HCT116 (cell line): ENCODE data around the gene CCDC126. TPM values are rescaled to one million over a fixed set of nuclear protein-coding genes. Genes with fewer than 3 reads are reported as not detected.

Experiments
- ATAC-seq: fragments of 200-7000 bp; cut with Tn5 transposase; 2 replicates; pipeline ENCODE4 v1.9.1; 2020; ENCODE audit warnings: mild to moderate bottlenecking, moderate library complexity
- BruUV-seq: library from RNA; stranded (reverse); fragments of 400-500 nt; replicated peaks from 2 replicates; lab custom pipeline; 2021; lab: Mats Ljungman, UMichigan
- CTCF ChIA-PET: fragments of 300-600 bp; sonication (Branson Sonifier 250); formaldehyde crosslinking; loops from one replicate; lab custom pipeline; 2021; ENCODE audit warnings: antibody characterized with exemption; lab: Charles Lee
- POLR2A ChIA-PET: fragments of 300-600, 350-600 bp; sonication (Branson Sonifier 250); formaldehyde crosslinking; loops from one replicate; lab custom pipeline; 2021; ENCODE audit warnings: antibody characterized with exemption; lab: Charles Lee
- RAD21 ChIA-PET, 2 experiments: fragments of 300-600 bp; sonication (Branson Sonifier 250); formaldehyde crosslinking; loops; one replicate each; lab custom pipeline; 2023; ENCODE audit warnings: low total read pairs in 2 of 2; ENCODE audit not compliant: uncharacterized antibody in 2 of 2, unreplicated experiment in 2 of 2, low non-redundant PET in 1 of 2; lab: Charles Lee
- DNase-seq: peaks from one replicate; pipeline ENCODE4 v3.0.0-alpha.2; 2010; ENCODE audit warnings: low read depth, low spot score
- H2AFZ ChIP-seq: fragments of 200-600 bp; shearing (Covaris generic), sonication (generic); 2 replicates; pipeline ENCODE4 v1.6.1; 2017; ENCODE audit warnings: low read depth, mixed run types, mixed read lengths, antibody characterized with exemption, low read length; ENCODE audit not compliant: poor library complexity, severe bottlenecking
- H3K27ac ChIP-seq: 2 replicates; pipeline ENCODE4 v1.5.1; 2012; ENCODE audit warnings: low read depth, low read length
- H3K27me3 ChIP-seq: fragments of 200-600 bp; sonication (generic); 2 replicates; pipeline ENCODE4 v1.6.1; 2016; ENCODE audit warnings: mixed run types, low read length, mixed read lengths; ENCODE audit not compliant: insufficient read depth
- H3K36me3 ChIP-seq, 2 experiments: fragments of 200-500 bp in 1 of 2; fragments of 200-600 bp in 1 of 2; sonication (Bioruptor generic) in 1 of 2; sonication (generic) in 1 of 2; 2 replicates each; pipeline versions ENCODE4 v1.5.1 to v1.6.1; 2014 to 2016; ENCODE audit warnings: low read length in 2 of 2, inconsistent platforms in 1 of 2, mixed read lengths in 1 of 2, mixed run types in 1 of 2; ENCODE audit not compliant: insufficient read depth in 2 of 2, control insufficient read depth in 1 of 2
- H3K4me1 ChIP-seq, 2 experiments: fragments of 200-600 bp in 1 of 2; sonication (generic) in 1 of 2; 2 replicates each; pipeline versions ENCODE4 v1.5.1 to v1.6.1; 2012 to 2017; ENCODE audit warnings: low read length in 2 of 2, inconsistent platforms in 1 of 2, mild to moderate bottlenecking in 1 of 2, mixed read lengths in 1 of 2, mixed run types in 1 of 2, moderate library complexity in 1 of 2; ENCODE audit not compliant: insufficient read depth in 2 of 2, control insufficient read depth in 1 of 2
- H3K4me2 ChIP-seq: fragments of 200-600 bp; sonication (generic); 2 replicates; pipeline ENCODE4 v1.6.1; 2017; ENCODE audit warnings: mixed run types, low read length, mixed read lengths
- H3K4me3 ChIP-seq, 2 experiments: fragments of 200-600 bp in 1 of 2; sonication (generic) in 1 of 2; replicated peaks in 1 of 2; 2 replicates each; pipeline ENCODE4 v1.5.1; 2011 to 2016; ENCODE audit warnings: low read length in 2 of 2, control low read depth in 1 of 2, low read depth in 1 of 2, mild to moderate bottlenecking in 1 of 2, mixed read lengths in 1 of 2, mixed run types in 1 of 2
- H3K79me2 ChIP-seq: fragments of 200-600 bp; sonication (generic); 2 replicates; pipeline ENCODE4 v1.6.1; 2017; ENCODE audit warnings: mild to moderate bottlenecking, mixed run types, low read length, moderate library complexity, mixed read lengths; ENCODE audit not compliant: insufficient read depth
- H3K9ac ChIP-seq: fragments of 200-600 bp; sonication (generic); 2 replicates; pipeline ENCODE4 v1.6.1; 2016; ENCODE audit warnings: low read length, mixed read lengths
- H3K9me2 ChIP-seq: fragments of 200-600 bp; sonication (generic), shearing (Covaris generic); 2 replicates; pipeline ENCODE4 v1.6.1; 2017; ENCODE audit warnings: mixed run types, mild to moderate bottlenecking, moderate library complexity; ENCODE audit not compliant: insufficient read depth
- H3K9me3 ChIP-seq, 2 experiments: fragments of 200-500 bp in 1 of 2; fragments of 200-600 bp in 1 of 2; sonication (Bioruptor generic) in 1 of 2; sonication (generic) in 1 of 2; 2 replicates each; pipeline ENCODE4 v1.6.1; 2014 to 2017; ENCODE audit warnings: low read length in 2 of 2, mixed read lengths in 2 of 2, inconsistent platforms in 1 of 2, low read depth in 1 of 2, mild to moderate bottlenecking in 1 of 2, mixed run types in 1 of 2, moderate library complexity in 1 of 2; ENCODE audit not compliant: control insufficient read depth in 1 of 2, insufficient read depth in 1 of 2
- H4K20me1 ChIP-seq: fragments of 200-600 bp; sonication (generic), shearing (Covaris generic); 2 replicates; pipeline ENCODE4 v1.6.1; 2017; ENCODE audit warnings: mixed run types, mild to moderate bottlenecking, moderate library complexity; ENCODE audit not compliant: insufficient read depth
- EZH2 ChIP-seq: fragments of 200-600 bp; sonication (generic); IDR thresholded peaks from 2 replicates; pipeline ENCODE4 v1.6.1; 2017; ENCODE audit warnings: antibody characterized with exemption, mixed run types
- FOSL1 ChIP-seq: IDR thresholded peaks from 2 replicates; pipeline ENCODE4 v1.6.1; 2012; ENCODE audit warnings: low read depth
- JUND ChIP-seq: IDR thresholded peaks from 2 replicates; pipeline ENCODE4 v1.6.1; 2012
- POLR2A ChIP-seq: IDR thresholded peaks from 2 replicates; pipeline ENCODE4 v1.7.0; 2011; ENCODE audit warnings: borderline replicate concordance; ENCODE audit not compliant: insufficient read depth, insufficient read length; ENCODE audit errors: extremely low read depth
- POLR2AphosphoS5 ChIP-seq: IDR thresholded peaks from 2 replicates; pipeline ENCODE4 v1.6.1; 2011; ENCODE audit warnings: mild to moderate bottlenecking, low read depth, low read length, moderate library complexity
- RAD21 ChIP-seq: IDR thresholded peaks from 2 replicates; pipeline ENCODE4 v1.6.1; 2012; ENCODE audit warnings: low read depth, mild to moderate bottlenecking
- SP1 ChIP-seq: IDR thresholded peaks from 2 replicates; pipeline ENCODE4 v1.6.1; 2012; ENCODE audit warnings: low read depth
- TCF7L2 ChIP-seq: IDR thresholded peaks from 2 replicates; pipeline ENCODE4 v1.7.0; 2011; ENCODE audit warnings: borderline replicate concordance, inconsistent platforms; ENCODE audit not compliant: insufficient read depth, insufficient read length; ENCODE audit errors: extremely low read depth
- YY1 ChIP-seq: IDR thresholded peaks from 2 replicates; pipeline ENCODE4 v1.6.1; 2011; ENCODE audit warnings: low read length, low read depth, moderate library complexity, mild to moderate bottlenecking; ENCODE audit not compliant: insufficient replicate concordance; ENCODE audit errors: extremely low read depth
- intact Hi-C: fragments of 100-400 bp; cut with micrococcal nuclease; formaldehyde crosslinking; loops from 2 replicates; pipeline ENCODE4 v1.10.0; 2022
- total RNA-seq: library from RNA; stranded (reverse); gene quantifications from one replicate; pipeline ENCODE4 v1.2.1, GENCODE V29; 2021; ENCODE audit not compliant: unreplicated experiment
- TF ChIP-seq, protein P1 (sequence below): IDR thresholded peaks from 2 replicates; pipeline ENCODE4 v1.6.1; 2012; ENCODE audit warnings: low read depth
- TF ChIP-seq, protein P2 (sequence below): IDR thresholded peaks from 2 replicates; pipeline ENCODE4 v1.6.1; 2012

CCDC126 gene
- total RNA-seq, 1 experiment from 2014 or later: 5.0 TPM

DNA sequence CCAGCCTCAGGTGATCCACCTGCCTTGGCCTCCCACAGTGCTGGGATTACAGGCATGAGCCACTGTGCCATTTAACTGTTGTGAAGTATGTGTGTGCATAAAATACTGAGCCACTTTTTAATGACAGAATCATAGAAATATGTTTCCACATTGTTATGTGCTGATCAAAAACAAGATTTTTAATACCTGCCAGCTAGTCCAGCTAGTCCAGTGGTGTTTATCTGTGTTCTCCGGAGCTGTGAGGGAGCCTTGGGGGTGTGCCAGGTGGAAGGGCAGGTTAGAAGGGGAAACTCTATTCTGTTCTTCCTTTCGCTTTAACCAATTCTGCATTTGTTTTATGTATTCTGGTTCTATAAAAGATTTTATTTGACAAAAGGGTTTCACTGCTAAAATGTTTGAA is 89.8 kb downstream of the CCDC126 start:
- DNase-seq (no peak), ATAC-seq (no peak)
- Histone ChIP-seq H3K36me3 (no peaks in the 10 kb centered on the region), H3K4me2 (no peak overlapping the region), H2AFZ (no peak overlapping the region), H3K9me3 (no peaks in the 10 kb centered on the region), H3K27ac (no peak overlapping the region), H3K9me2 (no peaks in the 10 kb centered on the region), H4K20me1 (no peaks in the 10 kb centered on the region), H3K79me2 (no peaks in the 10 kb centered on the region), H3K27me3 (no peaks in the 10 kb centered on the region), H3K4me3 (no peak overlapping the region), H3K4me1 (no peaks in the 10 kb centered on the region), H3K9ac (no peak overlapping the region)
- TF ChIP-seq TCF7L2 (no peak), YY1 (no peak), POLR2AphosphoS5 (no peak), POLR2A (no peak)
- TF ChIP-seq, protein P1, sequence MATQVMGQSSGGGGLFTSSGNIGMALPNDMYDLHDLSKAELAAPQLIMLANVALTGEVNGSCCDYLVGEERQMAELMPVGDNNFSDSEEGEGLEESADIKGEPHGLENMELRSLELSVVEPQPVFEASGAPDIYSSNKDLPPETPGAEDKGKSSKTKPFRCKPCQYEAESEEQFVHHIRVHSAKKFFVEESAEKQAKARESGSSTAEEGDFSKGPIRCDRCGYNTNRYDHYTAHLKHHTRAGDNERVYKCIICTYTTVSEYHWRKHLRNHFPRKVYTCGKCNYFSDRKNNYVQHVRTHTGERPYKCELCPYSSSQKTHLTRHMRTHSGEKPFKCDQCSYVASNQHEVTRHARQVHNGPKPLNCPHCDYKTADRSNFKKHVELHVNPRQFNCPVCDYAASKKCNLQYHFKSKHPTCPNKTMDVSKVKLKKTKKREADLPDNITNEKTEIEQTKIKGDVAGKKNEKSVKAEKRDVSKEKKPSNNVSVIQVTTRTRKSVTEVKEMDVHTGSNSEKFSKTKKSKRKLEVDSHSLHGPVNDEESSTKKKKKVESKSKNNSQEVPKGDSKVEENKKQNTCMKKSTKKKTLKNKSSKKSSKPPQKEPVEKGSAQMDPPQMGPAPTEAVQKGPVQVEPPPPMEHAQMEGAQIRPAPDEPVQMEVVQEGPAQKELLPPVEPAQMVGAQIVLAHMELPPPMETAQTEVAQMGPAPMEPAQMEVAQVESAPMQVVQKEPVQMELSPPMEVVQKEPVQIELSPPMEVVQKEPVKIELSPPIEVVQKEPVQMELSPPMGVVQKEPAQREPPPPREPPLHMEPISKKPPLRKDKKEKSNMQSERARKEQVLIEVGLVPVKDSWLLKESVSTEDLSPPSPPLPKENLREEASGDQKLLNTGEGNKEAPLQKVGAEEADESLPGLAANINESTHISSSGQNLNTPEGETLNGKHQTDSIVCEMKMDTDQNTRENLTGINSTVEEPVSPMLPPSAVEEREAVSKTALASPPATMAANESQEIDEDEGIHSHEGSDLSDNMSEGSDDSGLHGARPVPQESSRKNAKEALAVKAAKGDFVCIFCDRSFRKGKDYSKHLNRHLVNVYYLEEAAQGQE: no peak
- ChIA-PET RAD21 (no interaction called here), CTCF (interaction anchor here (1.5 to 3.2 kb wide), 2 partner anchors 9 to 414 kb away, joined by 3 to 18 read pairs; no protein-coding TSS in a partner anchor), POLR2A (no interaction called here)
- no TSS peak for BruUV-seq
- intact Hi-C loops: no loop called here

DNA sequence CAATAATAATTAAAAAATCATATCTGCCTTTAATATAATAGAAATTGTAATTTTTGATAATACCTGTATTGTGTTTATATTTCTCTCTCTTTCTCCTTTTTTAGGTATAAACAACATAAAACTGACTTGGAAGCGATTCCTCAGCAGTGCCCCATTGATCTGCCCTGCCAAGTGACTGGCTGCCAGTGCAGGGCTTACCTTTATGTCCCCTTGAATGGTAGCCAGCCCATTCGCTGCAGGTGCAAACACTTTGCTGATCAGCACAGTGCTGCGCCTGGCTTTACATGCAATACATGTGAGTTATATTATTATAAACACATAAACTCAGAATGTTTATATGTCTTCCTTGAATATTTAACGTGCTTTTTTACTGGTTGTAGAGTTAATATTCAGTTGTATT is 92.0 kb downstream of the CCDC126 start:
- H2AFZ ChIP-seq: no peak overlapping the region
- H3K9ac ChIP-seq: no peak overlapping the region
- ChIA-PET POLR2A (no interaction called here), RAD21 (no interaction called here), CTCF (no interaction called here)
- H3K79me2 ChIP-seq: no peaks in the 10 kb centered on the region
- no peak overlapping the region for H3K4me2 ChIP-seq
- no peak overlapping the region for H3K4me3 ChIP-seq
- no peak overlapping the region for H3K27ac ChIP-seq
- intact Hi-C loops: no loop called here
- ATAC-seq (no peak), DNase-seq (no peak)
- no peaks in the 10 kb centered on the region for H3K36me3 ChIP-seq
- BruUV-seq: no TSS peak
- no peaks in the 10 kb centered on the region for H3K4me1 ChIP-seq
- no peaks in the 10 kb centered on the region for H4K20me1 ChIP-seq
- H3K27me3 ChIP-seq: no peaks in the 10 kb centered on the region
- no peaks in the 10 kb centered on the region for H3K9me2 ChIP-seq
- H3K9me3 ChIP-seq: no peaks in the 10 kb centered on the region
- TF ChIP-seq EZH2 (no peak), POLR2A (no peak), FOSL1 (no peak), SP1 (no peak), RAD21 (no peak), JUND (no peak)
- TF ChIP-seq, protein P2, sequence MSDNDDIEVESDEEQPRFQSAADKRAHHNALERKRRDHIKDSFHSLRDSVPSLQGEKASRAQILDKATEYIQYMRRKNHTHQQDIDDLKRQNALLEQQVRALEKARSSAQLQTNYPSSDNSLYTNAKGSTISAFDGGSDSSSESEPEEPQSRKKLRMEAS: no peak
- TF ChIP-seq, protein P1: no peak
